H9 (cell line): Measurements from ENCODE around the gene LRP1B. TPM values are rescaled to one million over a fixed set of nuclear protein-coding genes. Genes with fewer than 3 reads are reported as not detected.

Experiments
- DNase-seq: peaks from one replicate; pipeline ENCODE4 v3.0.0-alpha.2; 2017
- H2AFZ ChIP-seq: one replicate; pipeline ENCODE4 v1.6.1; 2013; ENCODE audit warnings: mild to moderate bottlenecking, low read length, control low read depth, moderate library complexity
- H2AK5ac ChIP-seq: 2 replicates; pipeline ENCODE4 v1.6.1; 2013; ENCODE audit warnings: low read length, control low read depth, mixed read lengths; ENCODE audit not compliant: insufficient read length
- H2BK120ac ChIP-seq: one replicate; pipeline ENCODE4 v1.6.1; 2013; ENCODE audit warnings: low read depth, mild to moderate bottlenecking, low read length, control low read depth, inconsistent platforms; ENCODE audit not compliant: poor library complexity, severe bottlenecking
- H2BK12ac ChIP-seq: 2 replicates; pipeline ENCODE4 v1.6.1; 2013; ENCODE audit warnings: low read length, control low read depth, mixed read lengths, low read depth; ENCODE audit not compliant: insufficient read length
- H2BK15ac ChIP-seq: 2 replicates; pipeline ENCODE4 v1.6.1; 2013; ENCODE audit warnings: low read depth, low read length, control low read depth
- H2BK20ac ChIP-seq: one replicate; pipeline ENCODE4 v1.6.1; 2013; ENCODE audit warnings: low read depth, mild to moderate bottlenecking, low read length, control low read depth, inconsistent platforms; ENCODE audit not compliant: poor library complexity, severe bottlenecking
- H2BK5ac ChIP-seq: 2 replicates; pipeline ENCODE4 v1.6.1; 2013; ENCODE audit warnings: low read length, control low read depth, mixed read lengths; ENCODE audit not compliant: insufficient read length
- H3K14ac ChIP-seq: 2 replicates; pipeline ENCODE4 v1.6.1; 2013; ENCODE audit warnings: low read length, control low read depth; ENCODE audit not compliant: insufficient read depth
- H3K18ac ChIP-seq: 2 replicates; pipeline ENCODE4 v1.6.1; 2013; ENCODE audit warnings: low read depth, mild to moderate bottlenecking, mixed read lengths, low read length, control low read depth; ENCODE audit not compliant: insufficient read length
- H3K23ac ChIP-seq: 2 replicates; pipeline ENCODE4 v1.6.1; 2013; ENCODE audit warnings: low read length, control low read depth, mixed read lengths, low read depth; ENCODE audit not compliant: insufficient read length
- H3K23me2 ChIP-seq: 2 replicates; pipeline ENCODE4 v1.6.1; 2013; ENCODE audit warnings: low read depth, mild to moderate bottlenecking, mixed read lengths, low read length, control low read depth; ENCODE audit not compliant: insufficient read length, poor library complexity, severe bottlenecking
- H3K27ac ChIP-seq: 2 replicates; pipeline ENCODE4 v1.5.1; 2013; ENCODE audit warnings: low read length, control low read depth, mixed read lengths, low read depth; ENCODE audit not compliant: insufficient read length
- H3K27me3 ChIP-seq: 2 replicates; pipeline ENCODE4 v1.6.1; 2013; ENCODE audit warnings: low read length, control low read depth, inconsistent platforms; ENCODE audit not compliant: insufficient read depth
- H3K4ac ChIP-seq: 2 replicates; pipeline ENCODE4 v1.6.1; 2013; ENCODE audit warnings: low read depth, mild to moderate bottlenecking, control low read depth, inconsistent platforms, low read length, moderate library complexity
- H3K4me1 ChIP-seq: 2 replicates; pipeline ENCODE4 v1.6.1; 2013; ENCODE audit warnings: low read length, control low read depth, inconsistent platforms; ENCODE audit not compliant: insufficient read depth
- H3K4me2 ChIP-seq: 2 replicates; pipeline ENCODE4 v1.6.1; 2013; ENCODE audit warnings: low read length, control low read depth, mixed read lengths; ENCODE audit not compliant: insufficient read length, insufficient read depth
- H3K56ac ChIP-seq: 2 replicates; pipeline ENCODE4 v1.6.1; 2013; ENCODE audit warnings: low read depth, mild to moderate bottlenecking, mixed read lengths, low read length, control low read depth; ENCODE audit not compliant: insufficient read length
- H3K79me1 ChIP-seq: 2 replicates; pipeline ENCODE4 v1.6.1; 2013; ENCODE audit warnings: low read depth, mild to moderate bottlenecking, moderate library complexity, low read length, control low read depth, inconsistent platforms; ENCODE audit not compliant: insufficient read depth, poor library complexity, severe bottlenecking
- H3K79me2 ChIP-seq: 2 replicates; pipeline ENCODE4 v1.6.1; 2013; ENCODE audit warnings: low read length, control low read depth, inconsistent platforms; ENCODE audit not compliant: insufficient read depth
- H3K9ac ChIP-seq: 2 replicates; pipeline ENCODE4 v1.6.1; 2013; ENCODE audit warnings: low read length, control low read depth, mixed read lengths; ENCODE audit not compliant: insufficient read length; ENCODE audit errors: extremely low read depth
- H3K9me3 ChIP-seq: one replicate; pipeline ENCODE4 v1.6.1; 2013; ENCODE audit warnings: low read depth, low read length, inconsistent platforms; ENCODE audit not compliant: control insufficient read depth
- H3T11ph ChIP-seq: one replicate; pipeline ENCODE4 v1.6.1; 2013; ENCODE audit warnings: mild to moderate bottlenecking, low read length, control low read depth, inconsistent platforms
- H4K20me1 ChIP-seq: one replicate; pipeline ENCODE4 v1.6.1; 2013; ENCODE audit not compliant: control insufficient read depth, insufficient read length, insufficient read depth
- H4K5ac ChIP-seq: 2 replicates; pipeline ENCODE4 v1.6.1; 2013; ENCODE audit warnings: low read depth, mild to moderate bottlenecking, mixed read lengths, low read length, control low read depth; ENCODE audit not compliant: insufficient read length
- H4K8ac ChIP-seq: replicated peaks from 2 replicates; pipeline ENCODE4 v1.6.1; 2013; ENCODE audit warnings: low read length, control low read depth, mixed read lengths, low read depth; ENCODE audit not compliant: insufficient read length
- H4K91ac ChIP-seq: 2 replicates; pipeline ENCODE4 v1.6.1; 2013; ENCODE audit warnings: low read depth, mild to moderate bottlenecking, moderate library complexity, mixed read lengths, low read length, control low read depth; ENCODE audit not compliant: insufficient read length
- H3K27ac Mint-ChIP-seq, 3 experiments: 2 replicates in 2 of 3; 3 replicates in 1 of 3; pipeline ENCODE4 v1.8.0; 2020 to 2021; ENCODE audit warnings: mixed read lengths in 3 of 3, mild to moderate bottlenecking in 1 of 3, moderate library complexity in 1 of 3
- H3K27me3 Mint-ChIP-seq: 2 replicates; pipeline ENCODE4 v1.8.0; 2021; ENCODE audit warnings: low read depth, mild to moderate bottlenecking, moderate library complexity, mixed read lengths
- H3K36me3 Mint-ChIP-seq, 3 experiments: 2 replicates in 2 of 3; 3 replicates in 1 of 3; pipeline ENCODE4 v1.8.0; 2020 to 2021; ENCODE audit warnings: low read depth in 3 of 3, mixed read lengths in 3 of 3; ENCODE audit not compliant: insufficient read depth in 1 of 3
- H3K4me1 Mint-ChIP-seq, 2 experiments: 2 replicates each; pipeline ENCODE4 v1.8.0; 2020; ENCODE audit warnings: mixed read lengths in 2 of 2
- H3K4me3 Mint-ChIP-seq, 2 experiments: 2 replicates in 1 of 2; 3 replicates in 1 of 2; pipeline ENCODE4 v1.8.0; 2020 to 2021; ENCODE audit warnings: mild to moderate bottlenecking in 2 of 2, mixed read lengths in 2 of 2, moderate library complexity in 1 of 2
- H3K9me3 Mint-ChIP-seq, 2 experiments: 2 replicates in 1 of 2; 3 replicates in 1 of 2; pipeline ENCODE4 v1.8.0; 2020; ENCODE audit warnings: mild to moderate bottlenecking in 2 of 2, mixed read lengths in 2 of 2, moderate library complexity in 1 of 2
- CTCF ChIP-seq: fragments of 200-600 bp; sonication (generic); conservative IDR thresholded peaks from 3 replicates; pipeline ENCODE4 v1.8.0; 2021; ENCODE audit warnings: antibody characterized with exemption, mild to moderate bottlenecking
- WGBS: extraction: QIAGEN DNeasy Blood & Tissue Kit; methylation state at CpG from one replicate; pipeline ENCODE4 v1.1.7; 2013; ENCODE audit warnings: missing lambda C conversion rate, low lambda C conversion rate, mixed read lengths; ENCODE audit not compliant: insufficient read length; ENCODE audit errors: extremely low coverage; 5-methylcytosine and 5-hydroxymethylcytosine counted together
- total RNA-seq: library from RNA; stranded (reverse); gene quantifications from 2 replicates; pipeline ENCODE4 v1.2.1, GENCODE V29; 2021

LRP1B gene
- total RNA-seq, 1 experiment from 2014 or later, result not detected

DNA sequence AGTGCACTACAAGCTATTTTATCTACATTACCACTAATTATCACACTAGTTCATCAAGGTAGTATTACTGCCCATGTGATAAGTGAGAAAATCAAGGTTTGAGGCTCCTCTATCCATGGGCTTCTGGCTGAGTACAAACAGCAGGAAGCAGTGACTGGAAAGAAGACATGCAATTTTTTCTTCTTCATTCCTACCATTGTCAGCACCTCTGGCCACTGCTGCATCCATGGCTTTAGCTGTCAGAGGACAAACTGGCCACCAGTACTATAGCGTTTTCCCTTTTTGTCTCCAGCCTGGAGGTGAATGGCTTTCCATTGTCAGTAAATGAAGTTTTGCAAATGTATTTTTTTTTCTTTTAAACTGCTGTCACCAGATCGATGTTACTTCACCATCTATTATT, 674.9 kb downstream of the LRP1B start:
- H2BK15ac ChIP-seq, result no peak overlapping the region
- H3K9me3 Mint-ChIP-seq, result no peaks in the 10 kb centered on the region
- no peaks in the 10 kb centered on the region for H3K27me3 ChIP-seq
- H3K27me3 Mint-ChIP-seq, result no peaks in the 10 kb centered on the region
- H3K79me2 ChIP-seq, result no peaks in the 10 kb centered on the region
- no peaks in the 10 kb centered on the region for H3K79me1 ChIP-seq
- no peak overlapping the region for H3K14ac ChIP-seq
- H3K4me1 ChIP-seq, result peaks cover 9% of the 10 kb centered on the region
- H4K5ac ChIP-seq, result no peak overlapping the region
- H3K56ac ChIP-seq, result no peak overlapping the region
- H2AK5ac ChIP-seq, result no peak overlapping the region
- no CpG with 5 or more reads among the region's 2 CpGs for WGBS
- H3K27ac Mint-ChIP-seq, result no peak overlapping the region
- H3K9ac ChIP-seq, result no peak overlapping the region
- H2BK12ac ChIP-seq, result no peak overlapping the region
- no peak overlapping the region for H2BK5ac ChIP-seq
- H3K4ac ChIP-seq, result no peak overlapping the region
- H3K4me3 Mint-ChIP-seq, result no peak overlapping the region
- H2AFZ ChIP-seq, result no peak overlapping the region
- no peaks in the 10 kb centered on the region for H3K9me3 ChIP-seq
- no peak overlapping the region for H3K4me2 ChIP-seq
- no peak overlapping the region for H3T11ph ChIP-seq
- DNase-seq, result no peak
- H4K20me1 ChIP-seq, result no peaks in the 10 kb centered on the region
- no peaks in the 10 kb centered on the region for H3K23me2 ChIP-seq
- H2BK20ac ChIP-seq, result no peak overlapping the region
- no peak overlapping the region for H2BK120ac ChIP-seq
- H3K27ac ChIP-seq, result no peak overlapping the region
- H3K36me3 Mint-ChIP-seq, result peaks cover 0 to 6% (median 0%) of the 10 kb centered on the region in 3 experiments; a peak in 2 of 7 replicates
- peaks cover 17 to 23% of the 10 kb centered on the region in 2 experiments for H3K4me1 Mint-ChIP-seq
- no peak for TF ChIP-seq CTCF
- no peak overlapping the region for H3K18ac ChIP-seq
- H4K91ac ChIP-seq, result no peak overlapping the region
- H3K23ac ChIP-seq, result no peak overlapping the region
- no peak overlapping the region for H4K8ac ChIP-seq
